GM12872 (cell line): ENCODE results near the gene TNFRSF25.

Experiments
- TF ChIP-seq, protein P1 (sequence below): IDR thresholded peaks from 3 replicates; pipeline ENCODE4 v1.5.1; 2011; ENCODE audit warnings: low read depth, mild to moderate bottlenecking, low read length, moderate library complexity; ENCODE audit not compliant: insufficient read depth

The TNFRSF25 gene

DNA sequence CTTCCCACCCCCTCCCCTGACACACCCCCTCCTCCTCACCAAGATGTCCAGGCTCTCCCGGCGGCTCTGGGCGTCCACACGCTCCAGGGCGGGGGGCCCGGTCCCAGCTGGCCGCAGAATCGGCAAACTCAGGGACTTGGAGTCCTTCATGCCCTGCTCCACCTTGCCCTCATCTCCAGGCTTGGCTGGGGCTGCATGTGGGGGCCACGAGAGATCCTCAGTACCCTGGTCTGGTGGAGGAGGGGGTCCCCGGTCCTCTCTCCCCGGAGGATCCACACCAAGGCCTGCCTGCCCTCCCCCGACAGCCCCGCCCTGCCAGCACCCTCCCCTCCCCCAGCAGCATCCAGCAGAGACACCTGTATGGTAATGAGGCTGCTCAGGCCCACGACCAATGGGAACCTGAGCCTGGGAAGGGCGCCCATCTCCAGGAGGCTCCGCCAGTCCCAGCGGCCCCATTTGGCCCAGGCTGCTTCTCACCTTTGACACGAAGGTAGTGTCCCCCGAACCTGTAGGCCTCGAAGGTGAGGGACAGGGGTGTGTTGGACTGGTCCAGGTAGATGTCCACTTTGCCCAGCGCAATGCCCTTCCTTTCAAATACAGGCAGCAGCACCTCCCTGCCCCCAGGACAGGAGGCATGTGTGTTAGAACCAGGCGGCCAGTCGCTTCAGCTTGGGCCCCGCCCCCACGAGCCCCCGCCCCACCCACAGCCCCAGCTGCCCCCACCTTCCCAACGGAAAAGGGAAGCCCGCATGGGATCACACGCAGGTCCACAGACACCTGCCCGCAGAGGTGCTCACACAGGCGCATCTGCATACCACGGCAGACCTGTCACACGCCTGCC is 8.2 kb upstream of the TNFRSF25 start:
- TF ChIP-seq, protein P1, sequence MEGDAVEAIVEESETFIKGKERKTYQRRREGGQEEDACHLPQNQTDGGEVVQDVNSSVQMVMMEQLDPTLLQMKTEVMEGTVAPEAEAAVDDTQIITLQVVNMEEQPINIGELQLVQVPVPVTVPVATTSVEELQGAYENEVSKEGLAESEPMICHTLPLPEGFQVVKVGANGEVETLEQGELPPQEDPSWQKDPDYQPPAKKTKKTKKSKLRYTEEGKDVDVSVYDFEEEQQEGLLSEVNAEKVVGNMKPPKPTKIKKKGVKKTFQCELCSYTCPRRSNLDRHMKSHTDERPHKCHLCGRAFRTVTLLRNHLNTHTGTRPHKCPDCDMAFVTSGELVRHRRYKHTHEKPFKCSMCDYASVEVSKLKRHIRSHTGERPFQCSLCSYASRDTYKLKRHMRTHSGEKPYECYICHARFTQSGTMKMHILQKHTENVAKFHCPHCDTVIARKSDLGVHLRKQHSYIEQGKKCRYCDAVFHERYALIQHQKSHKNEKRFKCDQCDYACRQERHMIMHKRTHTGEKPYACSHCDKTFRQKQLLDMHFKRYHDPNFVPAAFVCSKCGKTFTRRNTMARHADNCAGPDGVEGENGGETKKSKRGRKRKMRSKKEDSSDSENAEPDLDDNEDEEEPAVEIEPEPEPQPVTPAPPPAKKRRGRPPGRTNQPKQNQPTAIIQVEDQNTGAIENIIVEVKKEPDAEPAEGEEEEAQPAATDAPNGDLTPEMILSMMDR, result no peak

DNA sequence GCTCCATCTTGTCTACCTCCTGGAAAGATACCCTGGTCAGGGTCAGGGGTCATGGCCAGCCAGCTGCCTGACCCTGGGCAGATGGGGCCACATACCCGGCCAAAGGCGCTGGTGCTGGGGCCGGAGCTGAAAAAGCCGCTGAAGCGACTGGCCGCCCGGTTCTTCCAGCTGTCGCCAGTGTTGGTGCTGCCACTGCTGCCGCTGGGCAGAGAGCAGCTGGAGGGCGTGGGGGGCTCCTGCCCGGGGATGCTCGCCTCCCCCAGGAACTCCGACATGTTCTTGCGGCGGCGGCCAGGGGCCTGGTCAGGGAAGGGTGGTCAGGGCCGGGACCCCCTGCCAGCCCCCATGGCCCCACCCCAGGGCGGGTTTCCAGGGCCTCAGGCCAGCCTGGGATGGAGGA is 7.2 kb upstream of the TNFRSF25 start:
- TF ChIP-seq, protein P1, result no peak

DNA sequence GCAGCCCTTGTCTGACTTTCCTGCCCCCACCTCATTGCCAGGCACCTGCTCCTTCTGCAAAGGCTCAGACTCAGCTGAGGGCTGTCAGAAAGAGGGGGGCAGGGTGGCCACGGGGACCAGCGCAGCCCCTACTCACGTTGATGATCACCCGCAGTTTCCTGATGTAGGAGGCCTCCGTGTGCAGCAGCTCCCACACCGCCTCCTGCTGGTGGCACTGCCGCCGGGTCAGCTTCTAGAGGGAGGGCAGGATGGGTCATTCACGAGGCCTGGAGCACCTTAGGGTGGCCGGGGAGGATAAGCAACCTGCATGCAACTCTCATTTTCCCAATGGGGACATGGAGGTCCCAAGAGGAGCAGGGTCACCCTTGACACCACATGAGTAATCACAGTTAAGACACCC is 6.4 kb upstream of the TNFRSF25 start:
- TF ChIP-seq, protein P1, result peak; percentile 46

DNA sequence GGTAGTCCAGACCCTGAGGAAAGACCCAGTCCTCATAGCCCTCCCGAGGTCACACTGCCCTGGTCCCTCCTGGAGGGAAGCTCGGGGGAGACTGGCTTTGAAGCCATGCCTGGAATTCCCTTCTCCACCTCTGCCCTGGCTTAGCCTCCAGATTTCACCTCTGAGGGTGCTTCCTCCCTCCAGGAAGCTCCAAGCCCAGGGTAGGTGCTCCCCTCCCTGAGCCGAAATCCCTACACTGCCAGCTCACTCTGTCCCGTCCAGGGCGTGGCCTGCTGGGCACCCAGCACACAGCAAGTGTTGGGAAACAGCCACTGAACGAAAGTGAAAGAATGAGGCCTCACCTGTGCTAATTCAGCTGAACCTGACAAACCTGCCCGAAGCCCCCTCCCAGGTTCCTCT is 6.0 kb upstream of the TNFRSF25 start:
- TF ChIP-seq, protein P1, result no peak

DNA sequence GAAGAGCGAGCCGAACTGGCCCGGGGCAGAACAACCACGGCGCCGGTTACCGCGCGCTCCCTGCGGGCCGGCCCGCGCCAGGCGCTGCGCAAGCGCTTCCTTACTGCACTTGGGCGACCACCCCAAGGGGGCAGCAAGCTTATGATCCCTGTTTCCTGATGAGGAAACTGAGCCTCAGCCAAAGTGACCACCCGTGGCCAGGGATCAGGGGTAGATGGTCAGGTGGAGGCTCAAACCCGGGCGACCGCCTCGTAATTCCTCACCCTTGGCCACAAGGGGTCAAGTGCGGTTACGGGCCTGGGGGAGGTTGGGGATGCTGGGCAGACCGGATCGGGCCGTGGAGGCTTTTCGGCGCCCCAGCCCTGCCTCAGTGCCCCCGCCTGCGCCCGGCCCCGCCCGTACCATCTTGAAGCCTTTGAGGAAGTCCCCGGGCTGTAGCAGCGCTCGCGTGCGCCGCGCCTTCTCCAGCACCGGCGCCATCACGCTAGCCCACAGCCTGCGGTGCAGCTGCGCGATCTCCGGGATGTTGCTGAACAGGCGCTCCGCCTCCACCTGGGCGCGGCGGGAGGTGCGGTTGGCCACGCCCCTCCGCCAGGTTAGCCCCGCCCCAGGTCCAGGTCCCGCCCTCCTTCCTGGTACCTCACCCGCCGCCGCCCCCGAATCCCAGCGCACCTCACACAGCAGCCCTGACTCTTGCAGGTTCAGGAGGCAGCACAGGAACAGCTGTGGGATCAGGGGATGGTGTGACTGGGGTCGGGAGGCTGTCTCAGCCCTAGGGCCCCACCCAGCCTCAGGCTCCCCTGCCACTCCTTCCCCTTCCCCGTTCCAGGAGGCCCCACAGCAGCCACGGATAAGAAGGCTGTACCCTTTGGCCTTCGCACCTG is 5.4 kb upstream of the TNFRSF25 start:
- TF ChIP-seq, protein P1, result no peak

DNA sequence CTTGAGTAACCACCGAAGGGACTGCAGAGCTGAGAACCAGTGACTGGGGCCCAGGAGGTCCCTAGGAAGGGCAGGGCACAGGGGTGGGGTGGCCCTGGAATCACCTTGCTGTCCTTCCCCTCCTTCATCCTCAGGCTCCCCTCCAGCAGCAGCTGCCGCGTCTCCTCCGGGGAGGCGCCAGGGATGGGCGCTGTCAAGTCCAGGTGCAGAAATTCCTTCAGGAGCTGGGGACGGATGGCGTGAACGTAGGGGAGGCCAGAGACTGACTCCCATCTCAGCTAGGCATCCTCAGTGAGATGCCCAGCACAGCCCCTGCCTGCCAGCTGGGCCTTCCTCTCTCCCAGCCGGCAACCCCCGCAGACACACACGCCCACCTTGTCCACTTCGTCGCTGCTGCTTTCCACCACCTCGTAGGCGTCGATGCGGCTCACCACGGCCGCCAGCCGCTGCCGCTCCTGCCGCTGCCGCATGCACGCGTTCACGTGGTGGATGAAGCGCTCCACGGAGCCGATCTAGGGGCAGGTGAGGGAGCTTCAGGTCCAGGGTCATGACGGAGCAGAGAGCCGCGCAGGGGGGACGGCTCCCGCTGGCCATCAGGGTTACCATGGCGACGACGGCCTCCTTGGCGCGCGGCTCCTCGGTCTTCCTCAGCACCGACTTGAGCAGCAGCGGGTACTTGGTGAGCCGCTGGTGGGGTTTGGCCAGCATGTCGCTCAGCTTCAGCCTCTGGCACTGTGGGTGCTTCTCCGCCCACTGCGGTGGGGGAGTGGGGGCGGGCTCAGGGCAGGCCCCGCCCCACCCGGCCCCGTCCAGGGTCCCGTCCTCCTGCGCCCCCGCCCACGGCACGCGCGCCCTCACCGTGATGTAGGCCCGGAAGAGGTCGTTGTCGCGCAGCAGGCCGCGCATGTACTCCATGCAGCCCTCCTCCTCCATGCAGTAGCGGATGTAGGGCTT is 4.4 kb upstream of the TNFRSF25 start:
- TF ChIP-seq, protein P1, result no peak
